Spleen (tissue), 7 donors: Measurements from ENCODE around the gene SLC25A44.

Experiments
- CTCF ChIP-seq, 11 experiments: fragments of 200-600 bp in 7 of 11; fragments of 450-650 bp in 4 of 11; sonication (generic) in 4 of 11; IDR thresholded peaks in 8 of 11; conservative IDR thresholded peaks in 3 of 11; 1 replicate in 7 of 11; 2 replicates in 4 of 11; pipeline versions ENCODE4 v1.4.0 to v1.8.0; 2016 to 2021; ENCODE audit warnings: antibody characterized with exemption in 11 of 11, inconsistent platforms in 4 of 11, mild to moderate bottlenecking in 1 of 11
- POLR2A ChIP-seq, 3 donors: fragments of 450-650 bp; IDR thresholded peaks; one replicate each; pipeline ENCODE4 v1.5.1; 2017; ENCODE audit warnings: antibody characterized with exemption in 3 of 3, mild to moderate bottlenecking in 1 of 3
- POLR2AphosphoS5 ChIP-seq, 3 donors: sonication (generic); formaldehyde crosslinking; IDR thresholded peaks; one replicate each; pipeline ENCODE4 v1.5.1; 2017; ENCODE audit warnings: antibody characterized with exemption in 3 of 3
- donor health status: DM: no; HTN: no; CAD: no; lungs with moderate emphysema.
- donor health status: DM: no; HTN: no; CAD: no.
- donor health status: DM: no; HTN: no; CAD: no.

GRCh38 chr1:156259805-156260204 is 65.9 kb downstream of the SLC25A44 start:
- TF ChIP-seq POLR2AphosphoS5 (IDR thresholded peaks at IDR 0.05) (no peak), CTCF (IDR thresholded peaks at IDR 0.05 in 8 of 11, conservative IDR thresholded peaks at IDR 0.05 in 3 of 11) (no peak), POLR2A (IDR thresholded peaks at IDR 0.05) (no peak)
